Transverse colon (tissue), 4 donors: ENCODE data around the gene SH3PXD2B.

ENCODE experiments used
- CTCF ChIP-seq, 5 experiments: fragments of 200-600 bp in 3 of 5; fragments of 450-650 bp in 2 of 5; sonication (generic) in 3 of 5; IDR thresholded peaks; 1 replicate in 2 of 5; 2 replicates in 3 of 5; pipeline ENCODE4 v1.5.1; 2016 to 2017; ENCODE audit warnings: antibody characterized with exemption in 5 of 5, inconsistent platforms in 3 of 5, mild to moderate bottlenecking in 2 of 5, moderate library complexity in 1 of 5
- EP300 ChIP-seq: sonication (generic); formaldehyde crosslinking; IDR thresholded peaks from one replicate; pipeline ENCODE4 v1.6.1; 2017; ENCODE audit warnings: antibody characterized with exemption, low read depth
- POLR2A ChIP-seq: fragments of 450-650 bp; IDR thresholded peaks from one replicate; pipeline ENCODE4 v1.6.1; 2016; ENCODE audit warnings: antibody characterized with exemption, mild to moderate bottlenecking, moderate library complexity
- POLR2AphosphoS5 ChIP-seq, 3 donors: sonication (generic); formaldehyde crosslinking; IDR thresholded peaks; one replicate each; pipeline ENCODE4 v1.6.1; 2016; ENCODE audit warnings: antibody characterized with exemption in 3 of 3

GRCh38 chr5:172380987-172381643 is 73.2 kb downstream of the SH3PXD2B start:
- TF ChIP-seq CTCF (IDR thresholded peaks at IDR 0.05) = no peak
- TF ChIP-seq POLR2A = no peak
- TF ChIP-seq POLR2AphosphoS5 (IDR thresholded peaks at IDR 0.05) = no peak
- TF ChIP-seq EP300 = no peak
